Measurements from ENCODE around the gene ARHGAP6.

Gene ARHGAP6

DNA sequence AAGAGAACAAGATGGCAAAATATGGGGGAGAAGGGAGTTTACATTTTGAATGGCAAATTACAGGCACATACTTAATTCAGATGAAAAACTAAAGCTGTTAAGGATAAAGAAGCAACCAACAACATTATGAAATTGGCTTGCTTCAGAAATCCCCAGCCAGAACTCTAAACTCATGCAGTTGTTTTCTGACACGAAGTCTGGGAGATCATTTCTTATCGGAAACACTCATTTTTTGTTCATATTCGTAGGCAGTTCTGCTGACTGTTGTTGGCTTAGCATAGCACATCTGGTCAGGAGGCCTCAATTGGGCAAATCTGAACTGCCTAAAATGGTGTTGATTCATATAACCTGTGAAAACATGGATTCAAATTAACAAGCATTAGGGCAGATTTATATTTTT, 33.0 kb upstream of the ARHGAP6 start:
- no peak overlapping the region for H3K4me3 ChIP-seq (ENCODE audit: low read depth, low read length)
- DNase-seq (ENCODE audit: low read depth) = no peak
- TF ChIP-seq, protein P1, sequence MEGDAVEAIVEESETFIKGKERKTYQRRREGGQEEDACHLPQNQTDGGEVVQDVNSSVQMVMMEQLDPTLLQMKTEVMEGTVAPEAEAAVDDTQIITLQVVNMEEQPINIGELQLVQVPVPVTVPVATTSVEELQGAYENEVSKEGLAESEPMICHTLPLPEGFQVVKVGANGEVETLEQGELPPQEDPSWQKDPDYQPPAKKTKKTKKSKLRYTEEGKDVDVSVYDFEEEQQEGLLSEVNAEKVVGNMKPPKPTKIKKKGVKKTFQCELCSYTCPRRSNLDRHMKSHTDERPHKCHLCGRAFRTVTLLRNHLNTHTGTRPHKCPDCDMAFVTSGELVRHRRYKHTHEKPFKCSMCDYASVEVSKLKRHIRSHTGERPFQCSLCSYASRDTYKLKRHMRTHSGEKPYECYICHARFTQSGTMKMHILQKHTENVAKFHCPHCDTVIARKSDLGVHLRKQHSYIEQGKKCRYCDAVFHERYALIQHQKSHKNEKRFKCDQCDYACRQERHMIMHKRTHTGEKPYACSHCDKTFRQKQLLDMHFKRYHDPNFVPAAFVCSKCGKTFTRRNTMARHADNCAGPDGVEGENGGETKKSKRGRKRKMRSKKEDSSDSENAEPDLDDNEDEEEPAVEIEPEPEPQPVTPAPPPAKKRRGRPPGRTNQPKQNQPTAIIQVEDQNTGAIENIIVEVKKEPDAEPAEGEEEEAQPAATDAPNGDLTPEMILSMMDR (conservative IDR thresholded peaks at IDR 0.05; ENCODE audit: low read depth, low read length) = no peak

DNA sequence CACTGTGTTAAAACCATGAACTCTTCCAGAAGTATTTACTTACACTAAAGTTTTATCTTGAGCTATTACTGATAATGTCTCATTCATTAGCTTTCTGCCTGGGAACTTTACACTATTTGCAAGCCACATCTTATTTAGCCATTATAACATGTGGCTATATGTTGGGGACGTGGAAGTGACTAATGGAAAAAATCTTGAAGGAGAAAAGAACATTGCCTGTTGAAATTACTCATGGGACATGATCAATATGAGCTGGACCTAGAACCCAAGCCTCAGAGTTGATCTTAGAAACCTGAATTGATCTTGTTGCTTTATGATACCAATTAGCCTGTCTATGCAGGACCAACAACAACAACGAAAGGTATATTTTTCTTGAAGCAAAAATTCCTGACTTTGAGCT, 22.5 kb upstream of the ARHGAP6 start:
- no peak for DNase-seq (ENCODE audit: low read depth)
- H3K4me3 ChIP-seq (ENCODE audit: low read depth, low read length) = no peak overlapping the region
- TF ChIP-seq, protein P1 (conservative IDR thresholded peaks at IDR 0.05; ENCODE audit: low read depth, low read length) = no peak

DNA sequence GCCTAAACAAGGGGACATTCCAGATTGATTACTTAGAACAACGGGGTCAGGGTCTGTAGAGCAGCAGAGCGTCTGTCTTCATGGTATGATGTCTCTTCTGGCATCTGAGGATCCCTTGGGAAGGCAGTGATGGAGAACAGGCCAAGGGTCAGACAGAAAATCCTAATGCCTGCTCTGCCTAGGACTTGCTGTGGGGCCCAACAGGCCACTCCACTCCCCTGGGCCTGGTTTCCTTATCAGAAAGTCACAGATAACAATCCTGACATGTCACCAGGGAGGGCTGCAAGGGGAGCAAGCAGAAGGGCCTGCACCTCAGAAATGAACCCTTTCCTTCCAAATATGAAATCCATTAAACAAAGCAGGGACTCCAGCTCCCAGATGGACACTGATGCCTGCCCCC, 21.4 kb upstream of the ARHGAP6 start:
- no peak for DNase-seq (ENCODE audit: low read depth)
- no peak overlapping the region for H3K4me3 ChIP-seq (ENCODE audit: low read depth, low read length)
- TF ChIP-seq, protein P1 (conservative IDR thresholded peaks at IDR 0.05; ENCODE audit: low read depth, low read length) = no peak

DNA sequence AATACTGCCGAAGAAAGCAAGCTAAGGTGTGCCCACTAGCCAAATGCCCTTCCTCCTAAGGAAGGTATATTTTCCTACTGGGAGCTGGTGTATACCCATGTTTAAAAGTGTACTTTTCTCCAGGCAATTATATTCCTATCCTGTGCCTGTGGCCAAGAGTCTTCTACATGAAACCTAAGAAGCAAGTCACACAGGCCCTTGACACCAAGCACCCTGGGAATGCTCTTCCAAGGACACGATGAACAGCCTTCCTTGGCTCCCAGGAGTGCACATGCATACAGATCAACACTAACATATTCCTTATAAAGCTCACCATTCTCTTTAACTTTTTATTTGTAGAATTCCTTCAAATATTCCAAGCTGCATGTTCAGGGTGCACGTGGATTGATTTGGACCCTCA, 17.3 kb upstream of the ARHGAP6 start:
- no peak overlapping the region for H3K4me3 ChIP-seq (ENCODE audit: low read depth, low read length)
- TF ChIP-seq, protein P1 (conservative IDR thresholded peaks at IDR 0.05; ENCODE audit: low read depth, low read length) = no peak
- no peak for DNase-seq (ENCODE audit: low read depth)

DNA sequence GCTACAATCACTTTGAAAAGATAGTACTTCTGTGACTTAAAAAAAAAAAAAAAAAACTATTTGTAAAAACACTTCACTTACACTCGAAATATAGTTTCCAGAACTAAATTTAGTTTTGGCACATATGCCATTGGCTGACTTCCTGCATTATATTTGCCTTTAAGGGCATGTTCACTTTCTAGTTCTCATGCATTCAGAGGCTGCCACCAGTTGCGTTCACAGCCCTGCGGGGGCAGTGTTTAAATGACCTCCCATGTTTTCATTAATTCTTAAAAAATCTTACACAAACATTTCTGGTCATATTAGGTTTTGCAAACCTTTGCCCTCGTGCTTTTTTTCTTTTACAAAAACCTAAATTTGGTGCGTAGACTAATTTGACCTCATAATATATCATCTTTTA, 12.4 kb upstream of the ARHGAP6 start:
- TF ChIP-seq, protein P1 (conservative IDR thresholded peaks at IDR 0.05; ENCODE audit: low read depth, low read length) = peak; percentile 52
- peak; percentile 17 for DNase-seq (ENCODE audit: low read depth)
- no peak overlapping the region for H3K4me3 ChIP-seq (ENCODE audit: low read depth, low read length)

DNA sequence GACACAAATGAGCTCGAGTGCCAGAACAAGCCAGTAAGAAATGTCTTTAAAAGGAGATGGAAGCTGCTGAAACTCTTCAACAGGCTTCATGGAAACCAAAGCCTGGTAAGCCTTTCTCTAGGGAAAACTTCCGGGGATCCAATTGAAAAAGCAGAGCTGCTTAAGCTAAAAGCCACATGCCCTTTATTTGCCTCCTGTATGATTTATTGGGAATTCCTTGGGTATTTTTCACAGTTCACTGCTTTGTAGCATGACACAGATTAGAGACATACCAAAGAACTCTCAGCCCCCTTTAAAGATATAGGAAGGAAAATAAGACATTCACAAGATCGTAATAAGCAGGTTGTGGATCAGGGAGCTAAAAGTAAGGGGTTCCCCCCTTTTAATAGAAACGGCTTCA, 6.5 kb upstream of the ARHGAP6 start:
- DNase-seq (ENCODE audit: low read depth) = no peak
- TF ChIP-seq, protein P1 (conservative IDR thresholded peaks at IDR 0.05; ENCODE audit: low read depth, low read length) = no peak

DNA sequence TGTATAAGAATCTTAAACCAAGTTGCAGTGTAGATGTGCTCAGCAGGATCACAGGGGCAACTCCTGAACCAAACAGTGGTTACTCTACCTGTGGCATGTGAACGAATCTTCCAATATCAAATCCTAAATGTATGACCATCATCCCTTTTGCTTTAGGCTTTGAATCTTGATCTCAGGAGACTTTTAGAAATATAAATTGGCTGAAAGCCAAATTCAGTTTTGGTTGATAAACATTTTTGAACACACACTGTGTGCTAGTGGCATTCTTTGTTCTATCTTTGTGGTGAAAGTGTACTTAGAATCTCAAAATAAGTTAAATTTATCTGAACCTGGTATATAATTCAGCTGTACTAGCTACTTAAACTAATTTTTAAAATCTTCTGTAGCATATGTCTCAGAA, 4.6 kb upstream of the ARHGAP6 start:
- no peak overlapping the region for H3K4me3 ChIP-seq (ENCODE audit: low read depth, low read length)
- TF ChIP-seq, protein P1 (conservative IDR thresholded peaks at IDR 0.05; ENCODE audit: low read depth, low read length) = no peak
- DNase-seq (ENCODE audit: low read depth) = no peak

More for the DNA sequence above, 6.5 kb upstream of the ARHGAP6 start:
- no peak overlapping the region for H3K4me3 ChIP-seq (ENCODE audit: low read depth, low read length)

Data from choroid plexus epithelial cell (primary cell).